HEK293 (cell line): ENCODE results near the gene CCHCR1.
A peak's percentile ranks its signal among the peaks of the same experiment; 100 is the strongest.

Source experiments
- HOXA7 ChIP-seq: sonication (generic); formaldehyde crosslinking; IDR thresholded peaks from 2 replicates; pipeline ENCODE4 v1.8.1; 2022; ENCODE audit warnings: missing genetic modification reagents, borderline replicate concordance
- KLF16 ChIP-seq: fragments of 450-650 bp; formaldehyde crosslinking; IDR thresholded peaks from 2 replicates; pipeline ENCODE4 v1.5.1; 2017; ENCODE audit warnings: missing biosample characterization, missing genetic modification characterization
- PRDM1 ChIP-seq: fragments of 450-650 bp; formaldehyde crosslinking; IDR thresholded peaks from 2 replicates; pipeline ENCODE4; 2016; ENCODE audit warnings: missing biosample characterization, missing genetic modification characterization
- REPIN1 ChIP-seq: fragments of 450-650 bp; formaldehyde crosslinking; IDR thresholded peaks from 2 replicates; pipeline ENCODE4 v1.5.1; 2017; ENCODE audit warnings: missing biosample characterization, missing genetic modification characterization, low read depth
- SALL2 ChIP-seq: fragments of 450-650 bp; formaldehyde crosslinking; IDR thresholded peaks from 2 replicates; pipeline ENCODE4 v1.5.0; 2017; ENCODE audit warnings: missing biosample characterization, mild to moderate bottlenecking, missing genetic modification characterization, borderline replicate concordance
- ZBTB21 ChIP-seq: fragments of 450-650 bp; formaldehyde crosslinking; IDR thresholded peaks from 2 replicates; pipeline ENCODE4 v1.5.1; 2017; ENCODE audit warnings: missing biosample characterization, missing genetic modification characterization
- ZFHX2 ChIP-seq: fragments of 450-650 bp; formaldehyde crosslinking; conservative IDR thresholded peaks from 2 replicates; pipeline ENCODE4 v1.5.1; 2016; ENCODE audit warnings: missing biosample characterization, missing genetic modification characterization
- ZNF202 ChIP-seq: fragments of 450-650 bp; formaldehyde crosslinking; IDR thresholded peaks from 2 replicates; pipeline ENCODE4 v1.5.1; 2016; ENCODE audit warnings: missing biosample characterization, missing genetic modification characterization, borderline replicate concordance
- ZNF23 ChIP-seq: fragments of 450-650 bp; formaldehyde crosslinking; IDR thresholded peaks from 2 replicates; pipeline ENCODE4 v1.5.1; 2016; ENCODE audit warnings: missing biosample characterization, missing genetic modification characterization, borderline replicate concordance
- ZNF24 ChIP-seq: fragments of 450-650 bp; formaldehyde crosslinking; IDR thresholded peaks from 2 replicates; pipeline ENCODE4 v1.5.1; 2016; ENCODE audit warnings: missing biosample characterization, missing genetic modification characterization
- ZNF302 ChIP-seq: fragments of 450-650 bp; formaldehyde crosslinking; IDR thresholded peaks from 2 replicates; pipeline ENCODE4 v1.5.1; 2016; ENCODE audit warnings: missing biosample characterization, missing genetic modification characterization, low read depth
- ZNF394 ChIP-seq: fragments of 450-650 bp; formaldehyde crosslinking; IDR thresholded peaks from 2 replicates; pipeline ENCODE4 v1.5.1; 2016; ENCODE audit warnings: missing biosample characterization, missing genetic modification characterization, mild to moderate bottlenecking, moderate library complexity, borderline replicate concordance
- ZNF423 ChIP-seq: fragments of 450-650 bp; formaldehyde crosslinking; IDR thresholded peaks from 2 replicates; pipeline ENCODE4 v1.5.1; 2016; ENCODE audit warnings: missing biosample characterization, missing genetic modification characterization
- ZNF433 ChIP-seq: fragments of 450-650 bp; formaldehyde crosslinking; IDR thresholded peaks from 2 replicates; pipeline ENCODE4 v1.5.1; 2016; ENCODE audit warnings: missing biosample characterization, missing genetic modification characterization, low read depth
- ZNF510 ChIP-seq: fragments of 450-650 bp; formaldehyde crosslinking; IDR thresholded peaks from 2 replicates; pipeline ENCODE4 v1.5.1; 2018; ENCODE audit warnings: mild to moderate bottlenecking, missing genetic modification characterization, missing biosample characterization; ENCODE audit not compliant: insufficient replicate concordance
- ZNF777 ChIP-seq: fragments of 450-650 bp; formaldehyde crosslinking; IDR thresholded peaks from 2 replicates; pipeline ENCODE4 v1.5.1; 2017; ENCODE audit warnings: missing biosample characterization, missing genetic modification characterization, borderline replicate concordance
- ZNF791 ChIP-seq: fragments of 450-650 bp; formaldehyde crosslinking; IDR thresholded peaks from 2 replicates; pipeline ENCODE4 v1.5.1; 2016; ENCODE audit warnings: missing biosample characterization, missing genetic modification characterization
- TF ChIP-seq, protein P1 (sequence below): fragments of 450-650 bp; formaldehyde crosslinking; IDR thresholded peaks from 2 replicates; pipeline ENCODE4 v1.5.1; 2016; ENCODE audit warnings: missing biosample characterization, missing genetic modification characterization
- TF ChIP-seq, protein P2 (sequence below): fragments of 450-650 bp; formaldehyde crosslinking; IDR thresholded peaks from 2 replicates; pipeline ENCODE4 v1.5.1; 2016; ENCODE audit warnings: missing biosample characterization, missing genetic modification characterization
- TF ChIP-seq, protein P3 (sequence below): fragments of 450-650 bp; formaldehyde crosslinking; IDR thresholded peaks from 2 replicates; pipeline ENCODE4 v1.5.1; 2017; ENCODE audit warnings: missing biosample characterization, mild to moderate bottlenecking, missing genetic modification characterization, moderate library complexity
- TF ChIP-seq, protein P4 (sequence below): fragments of 450-650 bp; formaldehyde crosslinking; conservative IDR thresholded peaks from 2 replicates; pipeline ENCODE4 v1.5.1; 2016; ENCODE audit warnings: low read depth, missing biosample characterization, missing genetic modification characterization
- TF ChIP-seq, protein P5 (sequence below): fragments of 450-650 bp; formaldehyde crosslinking; conservative IDR thresholded peaks from 2 replicates; pipeline ENCODE4 v1.5.1; 2016; ENCODE audit warnings: low read depth, missing biosample characterization, missing genetic modification characterization
- TF ChIP-seq, protein P6 (sequence below): IDR thresholded peaks from 2 replicates; pipeline ENCODE4 v1.6.1; 2011; ENCODE audit warnings: mild to moderate bottlenecking, low read depth, low read length, borderline replicate concordance

CCHCR1 gene

DNA sequence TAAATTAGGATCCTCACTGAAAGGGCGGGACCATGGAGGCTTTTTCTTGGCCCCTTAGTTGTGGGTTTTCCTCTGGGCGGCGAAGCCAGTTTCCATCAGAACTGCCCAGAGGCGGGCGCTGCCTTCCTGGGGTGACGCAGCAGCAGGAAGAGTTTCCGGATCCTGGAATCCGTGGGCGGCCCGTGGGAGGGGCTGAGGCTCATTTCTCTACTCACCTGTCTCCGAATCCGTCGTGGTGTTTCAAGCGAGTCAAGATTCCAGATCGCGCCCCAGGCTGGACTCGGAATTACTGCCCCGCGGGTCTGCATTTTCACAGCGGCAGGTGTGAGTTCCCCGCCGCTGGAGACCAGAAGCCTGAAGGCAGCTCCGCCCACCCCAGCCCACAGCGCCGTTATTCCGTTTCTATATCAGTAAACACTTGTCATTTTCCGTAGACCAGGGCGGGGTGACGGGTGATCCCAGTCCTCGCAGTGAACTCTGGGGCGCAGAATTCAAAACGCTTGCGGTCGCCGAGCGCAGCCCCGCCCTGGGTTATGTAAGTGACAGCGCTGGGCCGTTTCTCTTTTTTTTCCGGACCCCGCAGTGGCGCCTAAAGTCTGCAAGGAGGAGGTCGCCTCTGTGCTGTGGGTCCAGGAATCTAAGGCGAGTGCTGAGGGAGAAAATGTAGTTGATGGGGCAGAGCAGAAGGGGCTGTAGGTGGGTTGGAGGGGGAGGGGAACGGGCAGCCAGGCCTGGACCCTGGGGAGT, 40.1 kb upstream of the CCHCR1 start (continued):
- TF ChIP-seq KLF16 (tag by site-specific recombination) (no peak), ZBTB21 (tag by site-specific recombination) (no peak), ZNF24 (no peak), ZNF394 (tag by site-specific recombination) (peak; percentile 43; the same call in 1 of the 2 replicates), ZNF433 (no peak), ZNF202 (tag by site-specific recombination) (no peak), ZNF23 (tag by site-specific recombination) (no peak), ZFHX2 (tag by site-specific recombination) (peak; percentile 85), HOXA7 (CRISPR knock-in tag) (no peak), ZNF777 (tag by site-specific recombination) (no peak), REPIN1 (tag by site-specific recombination) (no peak), ZNF510 (no peak), SALL2 (tag by site-specific recombination) (no peak), ZNF302 (tag by site-specific recombination) (no peak), ZNF791 (no peak), ZNF423 (tag by site-specific recombination) (peak; percentile 45; the same call in 1 of the 2 replicates), PRDM1 (tag by site-specific recombination) (peak; percentile 30; the same call in 1 of the 2 replicates)
- TF ChIP-seq, protein P1, sequence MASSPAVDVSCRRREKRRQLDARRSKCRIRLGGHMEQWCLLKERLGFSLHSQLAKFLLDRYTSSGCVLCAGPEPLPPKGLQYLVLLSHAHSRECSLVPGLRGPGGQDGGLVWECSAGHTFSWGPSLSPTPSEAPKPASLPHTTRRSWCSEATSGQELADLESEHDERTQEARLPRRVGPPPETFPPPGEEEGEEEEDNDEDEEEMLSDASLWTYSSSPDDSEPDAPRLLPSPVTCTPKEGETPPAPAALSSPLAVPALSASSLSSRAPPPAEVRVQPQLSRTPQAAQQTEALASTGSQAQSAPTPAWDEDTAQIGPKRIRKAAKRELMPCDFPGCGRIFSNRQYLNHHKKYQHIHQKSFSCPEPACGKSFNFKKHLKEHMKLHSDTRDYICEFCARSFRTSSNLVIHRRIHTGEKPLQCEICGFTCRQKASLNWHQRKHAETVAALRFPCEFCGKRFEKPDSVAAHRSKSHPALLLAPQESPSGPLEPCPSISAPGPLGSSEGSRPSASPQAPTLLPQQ (tag by site-specific recombination): peak; percentile 39
- TF ChIP-seq, protein P2, sequence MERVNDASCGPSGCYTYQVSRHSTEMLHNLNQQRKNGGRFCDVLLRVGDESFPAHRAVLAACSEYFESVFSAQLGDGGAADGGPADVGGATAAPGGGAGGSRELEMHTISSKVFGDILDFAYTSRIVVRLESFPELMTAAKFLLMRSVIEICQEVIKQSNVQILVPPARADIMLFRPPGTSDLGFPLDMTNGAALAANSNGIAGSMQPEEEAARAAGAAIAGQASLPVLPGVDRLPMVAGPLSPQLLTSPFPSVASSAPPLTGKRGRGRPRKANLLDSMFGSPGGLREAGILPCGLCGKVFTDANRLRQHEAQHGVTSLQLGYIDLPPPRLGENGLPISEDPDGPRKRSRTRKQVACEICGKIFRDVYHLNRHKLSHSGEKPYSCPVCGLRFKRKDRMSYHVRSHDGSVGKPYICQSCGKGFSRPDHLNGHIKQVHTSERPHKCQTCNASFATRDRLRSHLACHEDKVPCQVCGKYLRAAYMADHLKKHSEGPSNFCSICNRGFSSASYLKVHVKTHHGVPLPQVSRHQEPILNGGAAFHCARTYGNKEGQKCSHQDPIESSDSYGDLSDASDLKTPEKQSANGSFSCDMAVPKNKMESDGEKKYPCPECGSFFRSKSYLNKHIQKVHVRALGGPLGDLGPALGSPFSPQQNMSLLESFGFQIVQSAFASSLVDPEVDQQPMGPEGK: peak; percentile 82
- TF ChIP-seq, protein P3, sequence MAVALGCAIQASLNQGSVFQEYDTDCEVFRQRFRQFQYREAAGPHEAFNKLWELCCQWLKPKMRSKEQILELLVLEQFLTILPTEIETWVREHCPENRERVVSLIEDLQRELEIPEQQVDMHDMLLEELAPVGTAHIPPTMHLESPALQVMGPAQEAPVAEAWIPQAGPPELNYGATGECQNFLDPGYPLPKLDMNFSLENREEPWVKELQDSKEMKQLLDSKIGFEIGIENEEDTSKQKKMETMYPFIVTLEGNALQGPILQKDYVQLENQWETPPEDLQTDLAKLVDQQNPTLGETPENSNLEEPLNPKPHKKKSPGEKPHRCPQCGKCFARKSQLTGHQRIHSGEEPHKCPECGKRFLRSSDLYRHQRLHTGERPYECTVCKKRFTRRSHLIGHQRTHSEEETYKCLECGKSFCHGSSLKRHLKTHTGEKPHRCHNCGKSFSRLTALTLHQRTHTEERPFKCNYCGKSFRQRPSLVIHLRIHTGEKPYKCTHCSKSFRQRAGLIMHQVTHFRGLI (tag by site-specific recombination): peak; percentile 10; the same call in 1 of the 2 replicates
- TF ChIP-seq, protein P4, sequence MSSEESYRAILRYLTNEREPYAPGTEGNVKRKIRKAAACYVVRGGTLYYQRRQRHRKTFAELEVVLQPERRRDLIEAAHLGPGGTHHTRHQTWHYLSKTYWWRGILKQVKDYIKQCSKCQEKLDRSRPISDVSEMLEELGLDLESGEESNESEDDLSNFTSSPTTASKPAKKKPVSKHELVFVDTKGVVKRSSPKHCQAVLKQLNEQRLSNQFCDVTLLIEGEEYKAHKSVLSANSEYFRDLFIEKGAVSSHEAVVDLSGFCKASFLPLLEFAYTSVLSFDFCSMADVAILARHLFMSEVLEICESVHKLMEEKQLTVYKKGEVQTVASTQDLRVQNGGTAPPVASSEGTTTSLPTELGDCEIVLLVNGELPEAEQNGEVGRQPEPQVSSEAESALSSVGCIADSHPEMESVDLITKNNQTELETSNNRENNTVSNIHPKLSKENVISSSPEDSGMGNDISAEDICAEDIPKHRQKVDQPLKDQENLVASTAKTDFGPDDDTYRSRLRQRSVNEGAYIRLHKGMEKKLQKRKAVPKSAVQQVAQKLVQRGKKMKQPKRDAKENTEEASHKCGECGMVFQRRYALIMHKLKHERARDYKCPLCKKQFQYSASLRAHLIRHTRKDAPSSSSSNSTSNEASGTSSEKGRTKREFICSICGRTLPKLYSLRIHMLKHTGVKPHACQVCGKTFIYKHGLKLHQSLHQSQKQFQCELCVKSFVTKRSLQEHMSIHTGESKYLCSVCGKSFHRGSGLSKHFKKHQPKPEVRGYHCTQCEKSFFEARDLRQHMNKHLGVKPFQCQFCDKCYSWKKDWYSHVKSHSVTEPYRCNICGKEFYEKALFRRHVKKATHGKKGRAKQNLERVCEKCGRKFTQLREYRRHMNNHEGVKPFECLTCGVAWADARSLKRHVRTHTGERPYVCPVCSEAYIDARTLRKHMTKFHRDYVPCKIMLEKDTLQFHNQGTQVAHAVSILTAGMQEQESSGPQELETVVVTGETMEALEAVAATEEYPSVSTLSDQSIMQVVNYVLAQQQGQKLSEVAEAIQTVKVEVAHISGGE (tag by site-specific recombination): peak; percentile 57; the same call in 1 of the 2 replicates
- TF ChIP-seq, protein P5, sequence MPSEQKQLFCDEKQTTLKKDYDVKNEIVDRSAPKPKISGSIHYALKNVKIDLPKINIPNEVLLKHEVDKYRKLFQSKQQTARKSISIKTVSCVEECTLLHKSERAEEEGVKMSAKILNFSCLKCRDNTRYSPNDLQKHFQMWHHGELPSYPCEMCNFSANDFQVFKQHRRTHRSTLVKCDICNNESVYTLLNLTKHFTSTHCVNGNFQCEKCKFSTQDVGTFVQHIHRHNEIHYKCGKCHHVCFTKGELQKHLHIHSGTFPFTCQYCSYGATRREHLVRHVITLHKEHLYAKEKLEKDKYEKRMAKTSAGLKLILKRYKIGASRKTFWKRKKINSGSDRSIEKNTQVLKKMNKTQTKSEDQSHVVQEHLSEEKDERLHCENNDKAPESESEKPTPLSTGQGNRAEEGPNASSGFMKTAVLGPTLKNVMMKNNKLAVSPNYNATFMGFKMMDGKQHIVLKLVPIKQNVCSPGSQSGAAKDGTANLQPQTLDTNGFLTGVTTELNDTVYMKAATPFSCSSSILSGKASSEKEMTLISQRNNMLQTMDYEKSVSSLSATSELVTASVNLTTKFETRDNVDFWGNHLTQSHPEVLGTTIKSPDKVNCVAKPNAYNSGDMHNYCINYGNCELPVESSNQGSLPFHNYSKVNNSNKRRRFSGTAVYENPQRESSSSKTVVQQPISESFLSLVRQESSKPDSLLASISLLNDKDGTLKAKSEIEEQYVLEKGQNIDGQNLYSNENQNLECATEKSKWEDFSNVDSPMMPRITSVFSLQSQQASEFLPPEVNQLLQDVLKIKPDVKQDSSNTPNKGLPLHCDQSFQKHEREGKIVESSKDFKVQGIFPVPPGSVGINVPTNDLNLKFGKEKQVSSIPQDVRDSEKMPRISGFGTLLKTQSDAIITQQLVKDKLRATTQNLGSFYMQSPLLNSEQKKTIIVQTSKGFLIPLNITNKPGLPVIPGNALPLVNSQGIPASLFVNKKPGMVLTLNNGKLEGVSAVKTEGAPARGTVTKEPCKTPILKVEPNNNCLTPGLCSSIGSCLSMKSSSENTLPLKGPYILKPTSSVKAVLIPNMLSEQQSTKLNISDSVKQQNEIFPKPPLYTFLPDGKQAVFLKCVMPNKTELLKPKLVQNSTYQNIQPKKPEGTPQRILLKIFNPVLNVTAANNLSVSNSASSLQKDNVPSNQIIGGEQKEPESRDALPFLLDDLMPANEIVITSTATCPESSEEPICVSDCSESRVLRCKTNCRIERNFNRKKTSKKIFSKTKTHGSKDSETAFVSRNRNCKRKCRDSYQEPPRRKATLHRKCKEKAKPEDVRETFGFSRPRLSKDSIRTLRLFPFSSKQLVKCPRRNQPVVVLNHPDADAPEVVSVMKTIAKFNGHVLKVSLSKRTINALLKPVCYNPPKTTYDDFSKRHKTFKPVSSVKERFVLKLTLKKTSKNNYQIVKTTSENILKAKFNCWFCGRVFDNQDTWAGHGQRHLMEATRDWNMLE: peak; percentile 45; the same call in 1 of the 2 replicates
- TF ChIP-seq, protein P6, sequence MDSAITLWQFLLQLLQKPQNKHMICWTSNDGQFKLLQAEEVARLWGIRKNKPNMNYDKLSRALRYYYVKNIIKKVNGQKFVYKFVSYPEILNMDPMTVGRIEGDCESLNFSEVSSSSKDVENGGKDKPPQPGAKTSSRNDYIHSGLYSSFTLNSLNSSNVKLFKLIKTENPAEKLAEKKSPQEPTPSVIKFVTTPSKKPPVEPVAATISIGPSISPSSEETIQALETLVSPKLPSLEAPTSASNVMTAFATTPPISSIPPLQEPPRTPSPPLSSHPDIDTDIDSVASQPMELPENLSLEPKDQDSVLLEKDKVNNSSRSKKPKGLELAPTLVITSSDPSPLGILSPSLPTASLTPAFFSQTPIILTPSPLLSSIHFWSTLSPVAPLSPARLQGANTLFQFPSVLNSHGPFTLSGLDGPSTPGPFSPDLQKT: no peak
